K562 (cell line): ENCODE measurements around the gene AKR1D1. TPM values are rescaled to one million over a fixed set of nuclear protein-coding genes. Genes with fewer than 3 reads are reported as not detected.

Experiments
- ATAC-seq: fragments of 200-7000 bp; cut with Tn5 transposase; 3 replicates; pipeline ENCODE4 v1.9.1; 2020; ENCODE audit warnings: moderate library complexity
- BruUV-seq: library from RNA; stranded (reverse); fragments of 400-500 nt; replicated peaks from 2 replicates; lab custom pipeline; 2021; lab: Mats Ljungman, UMichigan
- CTCF ChIA-PET: fragments of 300-600 bp; formaldehyde crosslinking; extraction: SDS; loops from one replicate; lab custom pipeline; 2021; ENCODE audit warnings: low intra/inter-chr PET ratio; lab: Yijun Ruan, JAX
- POLR2A ChIA-PET: fragments of 300-600, 350-650 bp; sonication (Branson Sonifier 250); formaldehyde crosslinking; extraction: SDS; loops from one replicate; lab custom pipeline; 2021; ENCODE audit warnings: antibody characterized with exemption, inconsistent platforms; lab: Yijun Ruan, JAX
- DNase-seq, 4 experiments: peaks; one replicate each; pipeline versions ENCODE4 v3.0.0 to v3.0.0-alpha.2; 2011 to 2018; ENCODE audit warnings: low spot score in 3 of 4, mixed read lengths in 3 of 4; ENCODE audit errors: extremely low read depth in 1 of 4
- FAIRE-seq: peaks from 2 replicates; lab custom pipeline; 2011; peaks lifted over from hg19 to GRCh38; lab: Jason Lieb, UNC
- H2AFZ ChIP-seq: 2 replicates; pipeline ENCODE4 v1.6.0; 2011; ENCODE audit warnings: low read depth, low read length, control low read depth, inconsistent platforms
- H3K27ac ChIP-seq: fragments of 200-600 bp; 3 replicates; pipeline ENCODE4 v1.8.0; 2011; ENCODE audit warnings: low read depth, mild to moderate bottlenecking, control low read depth, inconsistent platforms, low read length, moderate library complexity, mixed read lengths; ENCODE audit errors: extremely low read depth
- H3K27me3 ChIP-seq, 2 experiments: fragments of 300-600 bp in 1 of 2; 2 replicates in 1 of 2; 3 replicates in 1 of 2; pipeline versions ENCODE4 v1.6.0 to v1.8.0; 2011; ENCODE audit warnings: inconsistent platforms in 2 of 2, low read length in 2 of 2, mild to moderate bottlenecking in 1 of 2, mixed read lengths in 1 of 2, moderate library complexity in 1 of 2; ENCODE audit not compliant: control insufficient read depth in 2 of 2, insufficient read depth in 2 of 2
- H3K36me3 ChIP-seq: fragments of 300-600 bp; 3 replicates; pipeline ENCODE4 v1.8.0; 2011; ENCODE audit warnings: mild to moderate bottlenecking, low read length, inconsistent platforms; ENCODE audit not compliant: control insufficient read depth, insufficient read depth
- H3K4me1 ChIP-seq, 2 experiments: fragments of 200-600 bp in 1 of 2; replicated peaks in 1 of 2; 2 replicates in 1 of 2; 3 replicates in 1 of 2; pipeline versions ENCODE4 v1.5.1 to v1.8.0; 2011; ENCODE audit warnings: inconsistent platforms in 2 of 2, low read length in 2 of 2, mild to moderate bottlenecking in 1 of 2, mixed read lengths in 1 of 2, moderate library complexity in 1 of 2; ENCODE audit not compliant: control insufficient read depth in 2 of 2, insufficient read depth in 2 of 2
- H3K4me2 ChIP-seq: 2 replicates; pipeline ENCODE4 v1.6.1; 2011; ENCODE audit warnings: low read length, control low read depth, inconsistent platforms, mixed read lengths; ENCODE audit not compliant: insufficient read depth
- H3K4me3 ChIP-seq: fragments of 200-600 bp; sonication (generic), shearing (Covaris generic); 2 replicates; pipeline ENCODE4 v1.5.1; 2016; ENCODE audit warnings: control low read depth, inconsistent platforms
- H3K79me2 ChIP-seq: fragments of 200-600 bp; 3 replicates; pipeline ENCODE4 v1.8.0; 2011; ENCODE audit warnings: low read length, inconsistent platforms; ENCODE audit not compliant: control insufficient read depth, insufficient read depth
- H3K9ac ChIP-seq, 2 experiments: 2 replicates each; pipeline versions ENCODE4 v1.6.0 to v1.6.1; 2011; ENCODE audit warnings: low read depth in 2 of 2, low read length in 2 of 2, control low read depth in 1 of 2, inconsistent platforms in 1 of 2, mild to moderate bottlenecking in 1 of 2, mixed read lengths in 1 of 2; ENCODE audit not compliant: insufficient read depth in 1 of 2
- H3K9me1 ChIP-seq: one replicate; pipeline ENCODE4 v1.6.0; 2011; ENCODE audit warnings: inconsistent platforms, mild to moderate bottlenecking, low read length, moderate library complexity; ENCODE audit not compliant: control insufficient read depth, insufficient read depth
- H3K9me3 ChIP-seq: replicated peaks from 2 replicates; pipeline ENCODE4 v1.5.1; 2011; ENCODE audit warnings: low read depth, low read length, inconsistent platforms; ENCODE audit not compliant: control insufficient read depth, insufficient read depth
- H4K20me1 ChIP-seq: replicated peaks from 2 replicates; pipeline ENCODE4 v1.6.1; 2011; ENCODE audit warnings: low read length, inconsistent platforms, mixed read lengths; ENCODE audit not compliant: control insufficient read depth, insufficient read depth
- RAD21 ChIP-seq, 2 experiments: fragments of 250-450 bp in 1 of 2; fragments of 450-650 bp in 1 of 2; sonication (Bioruptor Pico) in 1 of 2; formaldehyde crosslinking in 1 of 2; IDR thresholded peaks in 1 of 2; conservative IDR thresholded peaks in 1 of 2; 2 replicates each; pipeline versions ENCODE4 v1.4.0 to v1.8.0; 2020 to 2022; ENCODE audit warnings: mild to moderate bottlenecking in 2 of 2, moderate library complexity in 1 of 2
- SMC3 ChIP-seq: conservative IDR thresholded peaks from 2 replicates; pipeline ENCODE4 v1.6.1; 2011; ENCODE audit warnings: low read depth, low read length, improper control_type of control experiment; ENCODE audit not compliant: insufficient read depth
- TEAD1 ChIP-seq, 2 experiments: fragments of 450-650 bp in 1 of 2; sonication (generic) in 1 of 2; formaldehyde crosslinking; IDR thresholded peaks; 2 replicates each; pipeline versions ENCODE4 v1.4.0 to v1.8.0; 2020 to 2022; ENCODE audit warnings: mild to moderate bottlenecking in 2 of 2, missing genetic modification reagents in 1 of 2
- TEAD2 ChIP-seq: fragments of 450-650 bp; IDR thresholded peaks from 2 replicates; pipeline ENCODE4 v1.6.1; 2016; ENCODE audit warnings: missing genetic modification characterization, control low read depth, missing compliant biosample characterization
- WGBS: fragments of 100-300 bp; shearing (Covaris generic); methylation state at CpG from one replicate; pipeline ENCODE4 v1.1.6; 2016; ENCODE audit warnings: low coverage, mixed read lengths; ENCODE audit not compliant: insufficient coverage; ENCODE audit errors: missing lambda C conversion rate; 5-methylcytosine and 5-hydroxymethylcytosine counted together
- in situ Hi-C: fragments of 300-500 bp; cut with MboI; formaldehyde crosslinking; loops from 4 replicates; pipeline ENCODE4 v1.15.0; 2018; ENCODE audit warnings: inconsistent platforms, mixed read lengths
- intact Hi-C: fragments of 100-400 bp; cut with micrococcal nuclease; formaldehyde crosslinking; loops from 2 replicates; pipeline ENCODE4 v1.14.2; 2022
- polyA plus RNA-seq, 8 experiments: library from polyadenylated mRNA; depleted of rRNA in 4 of 8; stranded (reverse) in 5 of 8; unstranded in 3 of 8; fragments of >200 nt; fragmentation: Nextera tagmentation in 2 of 8; fragmentation: Illumina TruSeq in 1 of 8; extraction: Ambion mirVana in 2 of 8; extraction: Trizol in 1 of 8; gene quantifications; 2 replicates each; pipeline versions ENCODE4 v1.2.1 to v1.2.3, GENCODE V29; 2011 to 2014; ENCODE audit warnings: inconsistent platforms in 1 of 8, missing spikeins in 1 of 8
- total RNA-seq, 7 experiments: library from RNA; depleted of rRNA in 6 of 7; stranded (reverse); fragments of >200 nt in 6 of 7; fragmentation: Illumina TruSeq in 2 of 7; extraction: Trizol in 2 of 7; gene quantifications; 2 replicates each; pipeline versions ENCODE4 v1.2.1 to v1.2.3, GENCODE V29; 2011 to 2021; ENCODE audit warnings: low replicate concordance in 1 of 7
- TF ChIP-seq, protein P1 (sequence below), 2 experiments: fragments of 450-650 bp; formaldehyde crosslinking in 1 of 2; IDR thresholded peaks; 2 replicates each; pipeline versions ENCODE4 v1.4.0 to v1.6.1; 2014 to 2020; ENCODE audit warnings: mild to moderate bottlenecking in 2 of 2, borderline replicate concordance in 1 of 2, low read depth in 1 of 2
- TF ChIP-seq, protein P2 (sequence below): IDR thresholded peaks from 2 replicates; pipeline ENCODE4 v1.6.1; 2011; ENCODE audit warnings: borderline replicate concordance, low read depth, mild to moderate bottlenecking, moderate library complexity, low read length; ENCODE audit not compliant: insufficient read depth, poor library complexity, severe bottlenecking
- TF ChIP-seq, protein P3 (sequence below): fragments of 250-450 bp; sonication (Bioruptor Pico); IDR thresholded peaks from 2 replicates; pipeline ENCODE4 v1.5.1; 2021; ENCODE audit warnings: mild to moderate bottlenecking

AKR1D1 gene
- total and polyA plus RNA-seq, 9 of the 15 experiments (the other 6 are each of a cell fraction or from before 2014, with no cell fraction given), result not detected

DNA sequence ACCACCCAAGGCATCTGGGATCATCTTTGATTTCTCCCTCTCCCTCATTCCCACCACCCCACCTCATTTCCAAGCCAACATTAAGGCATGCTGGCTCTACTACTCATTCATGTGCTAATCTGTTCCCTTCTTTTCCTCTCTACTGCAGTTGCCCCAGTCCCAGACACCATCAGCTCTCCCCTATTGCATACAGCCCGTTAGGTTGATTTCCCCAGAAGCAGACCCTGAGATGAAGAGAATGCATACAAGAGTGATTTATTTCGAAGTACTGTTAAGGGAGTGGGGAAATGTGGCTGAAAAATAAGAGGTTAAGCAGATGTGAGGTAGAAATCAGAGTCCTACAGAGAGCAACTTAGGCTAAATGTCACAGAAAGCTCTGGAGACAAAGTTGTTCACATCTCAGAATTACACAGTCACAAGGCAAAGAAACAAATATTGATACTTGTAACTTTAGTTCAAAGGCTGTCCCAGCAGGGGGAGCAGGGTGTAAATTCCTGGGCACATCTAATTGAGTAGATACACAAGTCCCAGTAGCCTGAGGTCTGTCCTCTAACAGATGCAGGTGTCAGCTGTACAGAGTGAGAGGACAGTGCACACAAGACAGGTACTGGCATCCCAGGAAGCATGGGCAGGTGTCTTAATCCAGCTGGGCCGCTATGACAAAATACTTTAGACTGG is 20.9 kb downstream of the AKR1D1 start:
- CTCF ChIA-PET, result interaction anchor here (1.1 kb wide), 1 partner anchor 642 kb away, joined by 3 read pairs; no protein-coding TSS in a partner anchor
- no peak overlapping the region for H3K4me2 ChIP-seq
- ATAC-seq (peak; percentile 86), DNase-seq (peak; percentile 36 to 60 (median 46)), FAIRE-seq (no peak)
- no peaks in the 10 kb centered on the region for H3K4me1 ChIP-seq
- no TSS peak for BruUV-seq
- no peak overlapping the region for H3K4me3 ChIP-seq
- intact Hi-C loops (loop anchor here (2.0 kb wide), 1 partner anchor 642 kb away; no protein-coding TSS in a partner anchor), in situ Hi-C loops (no loop called here)
- no peaks in the 10 kb centered on the region for H4K20me1 ChIP-seq
- H3K9ac ChIP-seq, result no peak overlapping the region
- H3K79me2 ChIP-seq, result no peaks in the 10 kb centered on the region
- no peaks in the 10 kb centered on the region for H3K36me3 ChIP-seq
- H3K27ac ChIP-seq, result no peak overlapping the region
- no peak overlapping the region for H2AFZ ChIP-seq
- 4% methylated on average over 3 of the region's 3 CpGs for WGBS
- no peaks in the 10 kb centered on the region for H3K9me3 ChIP-seq
- H3K9me1 ChIP-seq, result no peaks in the 10 kb centered on the region
- H3K27me3 ChIP-seq, result peaks cover 0 to 1% of the 10 kb centered on the region in 2 experiments; a peak in 3 of 5 replicates
- POLR2A ChIA-PET, result no interaction called here
- TF ChIP-seq, protein P1, sequence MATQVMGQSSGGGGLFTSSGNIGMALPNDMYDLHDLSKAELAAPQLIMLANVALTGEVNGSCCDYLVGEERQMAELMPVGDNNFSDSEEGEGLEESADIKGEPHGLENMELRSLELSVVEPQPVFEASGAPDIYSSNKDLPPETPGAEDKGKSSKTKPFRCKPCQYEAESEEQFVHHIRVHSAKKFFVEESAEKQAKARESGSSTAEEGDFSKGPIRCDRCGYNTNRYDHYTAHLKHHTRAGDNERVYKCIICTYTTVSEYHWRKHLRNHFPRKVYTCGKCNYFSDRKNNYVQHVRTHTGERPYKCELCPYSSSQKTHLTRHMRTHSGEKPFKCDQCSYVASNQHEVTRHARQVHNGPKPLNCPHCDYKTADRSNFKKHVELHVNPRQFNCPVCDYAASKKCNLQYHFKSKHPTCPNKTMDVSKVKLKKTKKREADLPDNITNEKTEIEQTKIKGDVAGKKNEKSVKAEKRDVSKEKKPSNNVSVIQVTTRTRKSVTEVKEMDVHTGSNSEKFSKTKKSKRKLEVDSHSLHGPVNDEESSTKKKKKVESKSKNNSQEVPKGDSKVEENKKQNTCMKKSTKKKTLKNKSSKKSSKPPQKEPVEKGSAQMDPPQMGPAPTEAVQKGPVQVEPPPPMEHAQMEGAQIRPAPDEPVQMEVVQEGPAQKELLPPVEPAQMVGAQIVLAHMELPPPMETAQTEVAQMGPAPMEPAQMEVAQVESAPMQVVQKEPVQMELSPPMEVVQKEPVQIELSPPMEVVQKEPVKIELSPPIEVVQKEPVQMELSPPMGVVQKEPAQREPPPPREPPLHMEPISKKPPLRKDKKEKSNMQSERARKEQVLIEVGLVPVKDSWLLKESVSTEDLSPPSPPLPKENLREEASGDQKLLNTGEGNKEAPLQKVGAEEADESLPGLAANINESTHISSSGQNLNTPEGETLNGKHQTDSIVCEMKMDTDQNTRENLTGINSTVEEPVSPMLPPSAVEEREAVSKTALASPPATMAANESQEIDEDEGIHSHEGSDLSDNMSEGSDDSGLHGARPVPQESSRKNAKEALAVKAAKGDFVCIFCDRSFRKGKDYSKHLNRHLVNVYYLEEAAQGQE (IDR thresholded peaks at IDR 0.05; ENCODE audit: borderline replicate concordance), result peak; percentile 21; the same call in 1 of the 2 replicates
- TF ChIP-seq, protein P1 (CRISPR knock-in tag; IDR thresholded peaks at IDR 0.05; ENCODE audit: low read depth), result no peak
- TF ChIP-seq RAD21 (CRISPR knock-in tag; conservative IDR thresholded peaks at IDR 0.05 in 1 of 2, IDR thresholded peaks at IDR 0.05 in 1 of 2), result peak; percentile 50 to 65
- peak; percentile 64 for TF ChIP-seq TEAD2 (tag)
- TF ChIP-seq TEAD1 (CRISPR knock-in tag; IDR thresholded peaks at IDR 0.05), result peak in 1 of 2 experiments; percentile 54; a peak in 1 of 4 replicates
- TF ChIP-seq SMC3, result peak; percentile 51; the same call in 1 of the 2 replicates
- TF ChIP-seq, protein P2, sequence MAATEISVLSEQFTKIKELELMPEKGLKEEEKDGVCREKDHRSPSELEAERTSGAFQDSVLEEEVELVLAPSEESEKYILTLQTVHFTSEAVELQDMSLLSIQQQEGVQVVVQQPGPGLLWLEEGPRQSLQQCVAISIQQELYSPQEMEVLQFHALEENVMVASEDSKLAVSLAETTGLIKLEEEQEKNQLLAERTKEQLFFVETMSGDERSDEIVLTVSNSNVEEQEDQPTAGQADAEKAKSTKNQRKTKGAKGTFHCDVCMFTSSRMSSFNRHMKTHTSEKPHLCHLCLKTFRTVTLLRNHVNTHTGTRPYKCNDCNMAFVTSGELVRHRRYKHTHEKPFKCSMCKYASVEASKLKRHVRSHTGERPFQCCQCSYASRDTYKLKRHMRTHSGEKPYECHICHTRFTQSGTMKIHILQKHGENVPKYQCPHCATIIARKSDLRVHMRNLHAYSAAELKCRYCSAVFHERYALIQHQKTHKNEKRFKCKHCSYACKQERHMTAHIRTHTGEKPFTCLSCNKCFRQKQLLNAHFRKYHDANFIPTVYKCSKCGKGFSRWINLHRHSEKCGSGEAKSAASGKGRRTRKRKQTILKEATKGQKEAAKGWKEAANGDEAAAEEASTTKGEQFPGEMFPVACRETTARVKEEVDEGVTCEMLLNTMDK, result peak; percentile 26
- TF ChIP-seq, protein P3, sequence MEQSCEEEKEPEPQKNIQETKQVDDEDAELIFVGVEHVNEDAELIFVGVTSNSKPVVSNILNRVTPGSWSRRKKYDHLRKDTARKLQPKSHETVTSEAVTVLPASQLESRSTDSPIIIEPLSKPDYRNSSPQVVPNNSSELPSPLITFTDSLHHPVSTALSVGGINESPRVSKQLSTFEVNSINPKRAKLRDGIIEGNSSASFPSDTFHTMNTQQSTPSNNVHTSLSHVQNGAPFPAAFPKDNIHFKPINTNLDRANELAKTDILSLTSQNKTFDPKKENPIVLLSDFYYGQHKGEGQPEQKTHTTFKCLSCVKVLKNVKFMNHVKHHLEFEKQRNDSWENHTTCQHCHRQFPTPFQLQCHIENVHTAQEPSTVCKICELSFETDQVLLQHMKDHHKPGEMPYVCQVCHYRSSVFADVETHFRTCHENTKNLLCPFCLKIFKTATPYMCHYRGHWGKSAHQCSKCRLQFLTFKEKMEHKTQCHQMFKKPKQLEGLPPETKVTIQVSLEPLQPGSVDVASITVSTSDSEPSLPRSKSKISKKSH (CRISPR knock-in tag), result no peak
